A549 (cell line): ENCODE measurements around the gene ITIH4. TPM values are rescaled to one million over a fixed set of nuclear protein-coding genes. Genes with fewer than 3 reads are reported as not detected.

Experiments
- ATAC-seq, 2 experiments: fragments of 200-7000 bp in 1 of 2; fragments of >200 bp in 1 of 2; cut with Nextera tagmentation in 1 of 2; cut with Tn5 transposase in 1 of 2; 3 replicates each; pipeline versions ENCODE4 v1.8.0 to v1.9.1; 2018 to 2020; ENCODE audit warnings: mild to moderate bottlenecking in 1 of 2, moderate library complexity in 1 of 2
- CTCF ChIA-PET: fragments of 300-600 bp; sonication (Branson Sonifier 250); formaldehyde crosslinking; extraction: SDS; loops from one replicate; lab custom pipeline; 2021; ENCODE audit warnings: antibody characterized with exemption, inconsistent platforms; lab: Yijun Ruan, JAX
- POLR2A ChIA-PET: fragments of 350-600 bp; formaldehyde crosslinking; extraction: SDS; loops from one replicate; lab custom pipeline; 2021; ENCODE audit warnings: antibody characterized with exemption, inconsistent platforms; lab: Yijun Ruan, JAX
- DNase-seq, 2 experiments: peaks; one replicate each; pipeline versions ENCODE4 v3.0.0 to v3.0.0-alpha.2; 2011 to 2016; ENCODE audit warnings: low read depth in 1 of 2, low spot score in 1 of 2
- FAIRE-seq: peaks from 2 replicates; lab custom pipeline; 2011; peaks lifted over from hg19 to GRCh38; lab: Jason Lieb, UNC
- H3K27ac ChIP-seq, 2 experiments: fragments of >200 bp; sonication (Bioruptor Twin); formaldehyde crosslinking; 3 replicates each; pipeline ENCODE4 v1.5.1; 2016 to 2017
- H3K4me1 ChIP-seq: fragments of >200 bp; sonication (Bioruptor Twin); formaldehyde crosslinking; 3 replicates; pipeline ENCODE4 v1.6.1; 2016
- H3K4me2 ChIP-seq: fragments of >200 bp; sonication (Bioruptor Twin); formaldehyde crosslinking; 3 replicates; pipeline ENCODE4 v1.6.1; 2016
- H3K4me3 ChIP-seq: fragments of >200 bp; sonication (Bioruptor Twin); formaldehyde crosslinking; 3 replicates; pipeline ENCODE4 v1.5.1; 2016
- H3K9me3 ChIP-seq: fragments of >200 bp; sonication (Bioruptor Twin); formaldehyde crosslinking; 3 replicates; pipeline ENCODE4 v1.6.1; 2016
- CBX8 ChIP-seq: fragments of 200-600 bp; sonication (generic); IDR thresholded peaks from 2 replicates; pipeline ENCODE4 v1.6.1; 2016
- CEBPB ChIP-seq, 2 experiments: fragments of >200 bp in 1 of 2; sonication (Bioruptor Twin) in 1 of 2; formaldehyde crosslinking in 1 of 2; IDR thresholded peaks; 2 replicates each; pipeline ENCODE4 v1.6.1; 2012 to 2016
- EHF ChIP-seq: fragments of 250-450 bp; sonication (Bioruptor Pico); IDR thresholded peaks from 2 replicates; pipeline ENCODE4 v1.5.0; 2020; ENCODE audit warnings: mild to moderate bottlenecking
- ELK1 ChIP-seq: fragments of 150-350 bp; IDR thresholded peaks from 2 replicates; pipeline ENCODE4 v1.6.1; 2014; ENCODE audit warnings: low read depth, mild to moderate bottlenecking, low read length
- EP300 ChIP-seq, 2 experiments: fragments of >200 bp; sonication (Bioruptor Twin); formaldehyde crosslinking; IDR thresholded peaks; 2 replicates in 1 of 2; 3 replicates in 1 of 2; pipeline ENCODE4 v1.6.1; 2016 to 2017
- HMGXB4 ChIP-seq: fragments of 250-450 bp; sonication (Bioruptor Pico); IDR thresholded peaks from 2 replicates; pipeline ENCODE4 v1.5.0; 2021; ENCODE audit warnings: mild to moderate bottlenecking, moderate library complexity, borderline replicate concordance
- HOXA7 ChIP-seq: fragments of 250-450 bp; sonication (Bioruptor Pico); IDR thresholded peaks from 2 replicates; pipeline ENCODE4 v1.5.0; 2020; ENCODE audit warnings: mild to moderate bottlenecking, moderate library complexity
- JUN ChIP-seq, 2 experiments: fragments of >200 bp; sonication (Bioruptor Twin); formaldehyde crosslinking; IDR thresholded peaks; 2 replicates in 1 of 2; 3 replicates in 1 of 2; pipeline ENCODE4 v1.6.1; 2016 to 2017
- KDM5A ChIP-seq: fragments of 200-600 bp; sonication (generic); IDR thresholded peaks from 2 replicates; pipeline ENCODE4 v1.6.1; 2016; ENCODE audit warnings: antibody characterized with exemption, mild to moderate bottlenecking
- MAX ChIP-seq: IDR thresholded peaks from 2 replicates; pipeline ENCODE4 v1.6.1; 2012
- RAD21 ChIP-seq, 2 experiments: fragments of >200 bp in 1 of 2; sonication (Bioruptor Twin) in 1 of 2; formaldehyde crosslinking in 1 of 2; IDR thresholded peaks in 1 of 2; conservative IDR thresholded peaks in 1 of 2; 2 replicates in 1 of 2; 3 replicates in 1 of 2; pipeline ENCODE4 v1.6.1; 2012 to 2018; ENCODE audit warnings: inconsistent platforms in 1 of 2
- REST ChIP-seq: fragments of 200-600 bp; sonication (generic); IDR thresholded peaks from 2 replicates; pipeline ENCODE4 v1.6.1; 2016; ENCODE audit warnings: antibody characterized with exemption, mild to moderate bottlenecking, moderate library complexity
- RNF2 ChIP-seq: fragments of 200-600 bp; sonication (generic); IDR thresholded peaks from 2 replicates; pipeline ENCODE4 v1.6.1; 2016; ENCODE audit warnings: low read depth, mild to moderate bottlenecking, antibody characterized with exemption, moderate library complexity, borderline replicate concordance
- SMC3 ChIP-seq: fragments of >200 bp; sonication (Bioruptor Twin); formaldehyde crosslinking; IDR thresholded peaks from 3 replicates; pipeline ENCODE4 v1.6.1; 2018; ENCODE audit warnings: inconsistent platforms
- TP53 ChIP-seq: fragments of 250-450 bp; sonication (Bioruptor Pico); IDR thresholded peaks from 2 replicates; pipeline ENCODE4 v1.5.0; 2021; ENCODE audit warnings: mild to moderate bottlenecking, moderate library complexity
- ZC3H11A ChIP-seq: fragments of 450-650 bp; IDR thresholded peaks from 2 replicates; pipeline ENCODE4 v1.6.1; 2014; ENCODE audit warnings: antibody characterized with exemption, mild to moderate bottlenecking
- ZNF302 ChIP-seq: fragments of 250-450 bp; sonication (Bioruptor Pico); IDR thresholded peaks from 2 replicates; pipeline ENCODE4 v1.9.0; 2021; ENCODE audit warnings: inconsistent platforms, mild to moderate bottlenecking, moderate library complexity
- WGBS: methylation state at CpG from one replicate; pipeline ENCODE4 v1.1.6; 2017; ENCODE audit errors: missing lambda C conversion rate; 5-methylcytosine and 5-hydroxymethylcytosine counted together
- polyA plus RNA-seq, 4 experiments: library from polyadenylated mRNA; depleted of rRNA in 3 of 4; stranded (reverse); fragments of >200 nt; fragmentation: RNase III in 1 of 4; extraction: RNeasy Plus Mini Kit Qiagen cat#74134 plus additional on column Dnase treatment in 1 of 4; gene quantifications; 2 replicates in 3 of 4; 3 replicates in 1 of 4; pipeline ENCODE4 v1.2.3, GENCODE V29; 2011 to 2017
- TF ChIP-seq, protein P1 (sequence below): IDR thresholded peaks from 2 replicates; pipeline ENCODE4 v1.6.1; 2012

The ITIH4 gene
- polyA plus RNA-seq, 2 of the 4 experiments (the other 2 are of a cell fraction) = 0.88 to 0.89 TPM

DNA sequence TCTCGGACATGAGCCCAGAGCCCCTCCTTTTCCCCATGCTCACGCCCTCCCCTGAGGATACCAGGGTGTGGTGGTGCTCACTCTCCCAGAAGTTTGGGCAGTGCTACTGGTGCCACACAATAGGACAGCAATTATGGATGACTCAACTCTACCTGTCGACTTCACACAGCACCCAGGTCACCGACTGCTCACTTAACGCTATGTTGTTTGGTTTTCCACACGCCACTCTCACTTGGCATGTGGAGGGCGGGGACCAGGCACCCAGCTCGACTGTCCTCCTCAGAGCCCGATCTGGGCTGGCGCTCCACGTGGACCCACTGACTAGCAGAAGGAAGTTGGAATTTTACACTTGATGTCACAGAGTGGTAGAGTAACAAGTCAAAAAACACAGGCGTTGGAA is 36.0 kb upstream of the ITIH4 start:
- no peak for TF ChIP-seq ZNF302 (CRISPR knock-in tag)
- DNase-seq (no peak), FAIRE-seq (no peak), ATAC-seq (no peak)
- Histone ChIP-seq H3K27ac (no peak overlapping the region), H3K4me2 (no peak overlapping the region), H3K4me3 (no peak overlapping the region), H3K4me1 (no peaks in the 10 kb centered on the region), H3K9me3 (no peaks in the 10 kb centered on the region)
- ChIA-PET POLR2A (no interaction called here), CTCF (no interaction called here)
- WGBS = 89% methylated on average over 12 of the region's 12 CpGs

GRCh38 chr3:52865994-52866393 is 35.5 kb upstream of the ITIH4 start:
- TF ChIP-seq EP300 (IDR thresholded peaks at IDR 0.05) = no peak
- no peak for TF ChIP-seq HMGXB4 (CRISPR knock-in tag)
- TF ChIP-seq RNF2 = no peak
- TF ChIP-seq ELK1 = no peak
- no peak for TF ChIP-seq MAX
- no peak for TF ChIP-seq CBX8
- no peak for TF ChIP-seq EHF (CRISPR knock-in tag)
- no peak for TF ChIP-seq RAD21 (conservative IDR thresholded peaks at IDR 0.05 in 1 of 2, IDR thresholded peaks at IDR 0.05 in 1 of 2)
- TF ChIP-seq CEBPB (IDR thresholded peaks at IDR 0.05) = no peak
- no peak for TF ChIP-seq KDM5A
- Histone ChIP-seq H3K4me2 (no peak overlapping the region), H3K4me1 (no peaks in the 10 kb centered on the region), H3K27ac (no peak overlapping the region), H3K4me3 (no peak overlapping the region), H3K9me3 (no peaks in the 10 kb centered on the region)
- ATAC-seq = no peak
- ChIA-PET CTCF (no interaction called here), POLR2A (no interaction called here)
- no peak for DNase-seq
- WGBS = 97% methylated on average over 11 of the region's 13 CpGs
- FAIRE-seq = no peak

DNA sequence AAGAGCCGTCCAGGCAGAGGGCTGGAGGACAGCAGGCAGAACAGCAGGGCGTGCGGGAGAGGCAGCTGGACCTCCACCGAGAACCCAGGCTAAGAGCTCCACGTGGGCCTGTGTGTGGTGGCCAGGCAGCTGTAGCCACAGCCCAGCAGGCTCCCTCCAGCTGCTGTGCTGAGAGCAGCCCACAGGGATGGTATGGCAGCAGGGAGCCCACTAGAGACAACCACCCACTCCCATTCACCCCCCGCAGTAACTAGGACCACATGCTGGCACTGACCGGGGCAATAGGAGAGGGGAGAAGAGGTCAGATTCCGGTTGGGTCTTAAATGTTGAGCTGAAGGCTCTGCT is 29.9 kb upstream of the ITIH4 start:
- no peak for DNase-seq
- no peaks in the 10 kb centered on the region for H3K9me3 ChIP-seq
- H3K4me1 ChIP-seq = no peaks in the 10 kb centered on the region
- H3K4me2 ChIP-seq = no peak overlapping the region
- ChIA-PET POLR2A (no interaction called here), CTCF (interaction anchor here (0.9 to 1.4 kb wide), 2 partner anchors 11 to 19 kb away, joined by 3 read pairs; no protein-coding TSS in a partner anchor)
- ATAC-seq = no peak
- 79% methylated on average over 5 of the region's 8 CpGs for WGBS
- no peak for FAIRE-seq
- no peak overlapping the region for H3K4me3 ChIP-seq
- TF ChIP-seq TP53 (CRISPR knock-in tag) (no peak), SMC3 (no peak), ZC3H11A (no peak), REST (no peak), HOXA7 (CRISPR knock-in tag) (no peak), JUN (IDR thresholded peaks at IDR 0.05) (no peak)
- TF ChIP-seq, protein P1, sequence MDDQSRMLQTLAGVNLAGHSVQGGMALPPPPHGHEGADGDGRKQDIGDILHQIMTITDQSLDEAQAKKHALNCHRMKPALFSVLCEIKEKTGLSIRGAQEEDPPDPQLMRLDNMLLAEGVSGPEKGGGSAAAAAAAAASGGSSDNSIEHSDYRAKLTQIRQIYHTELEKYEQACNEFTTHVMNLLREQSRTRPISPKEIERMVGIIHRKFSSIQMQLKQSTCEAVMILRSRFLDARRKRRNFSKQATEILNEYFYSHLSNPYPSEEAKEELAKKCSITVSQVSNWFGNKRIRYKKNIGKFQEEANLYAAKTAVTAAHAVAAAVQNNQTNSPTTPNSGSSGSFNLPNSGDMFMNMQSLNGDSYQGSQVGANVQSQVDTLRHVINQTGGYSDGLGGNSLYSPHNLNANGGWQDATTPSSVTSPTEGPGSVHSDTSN = no peak
- H3K27ac ChIP-seq = no peak overlapping the region
